CD4-positive, alpha-beta memory T cell (primary cell): ENCODE results near the gene SPDYC. TPM values are rescaled to one million over a fixed set of nuclear protein-coding genes. Genes with fewer than 3 reads are reported as not detected.
A peak's percentile ranks its signal among the peaks of the same experiment; 100 is the strongest.

Source experiments
- CTCF ChIA-PET: fragments of 350-600 bp; sonication (Branson Sonifier 250); formaldehyde crosslinking; loops from one replicate; lab custom pipeline; 2021; ENCODE audit warnings: inconsistent platforms; ENCODE audit not compliant: partially characterized antibody; lab: Charles Lee
- POLR2A ChIA-PET: fragments of 350-600 bp; sonication (Branson Sonifier 250); formaldehyde crosslinking; loops from one replicate; lab custom pipeline; 2021; ENCODE audit not compliant: partially characterized antibody; lab: Charles Lee
- DNase-seq, 5 donors: peaks; one replicate each; pipeline versions ENCODE4 v3.0.0 to v3.0.0-alpha.2; 2020 to 2022; ENCODE audit warnings: mixed read lengths in 1 of 5
- H3K27ac ChIP-seq: one replicate; pipeline ENCODE4 v1.7.0; 2013; ENCODE audit warnings: low read depth, low read length
- H3K27me3 ChIP-seq: 2 replicates; pipeline ENCODE4 v1.7.0; 2013; ENCODE audit warnings: mild to moderate bottlenecking, low read length, moderate library complexity; ENCODE audit not compliant: insufficient read depth
- H3K36me3 ChIP-seq: 2 replicates; pipeline ENCODE4 v1.7.0; 2013; ENCODE audit warnings: mild to moderate bottlenecking, low read length, moderate library complexity; ENCODE audit not compliant: insufficient read depth
- H3K4me1 ChIP-seq: 2 replicates; pipeline ENCODE4 v1.7.0; 2013; ENCODE audit warnings: mild to moderate bottlenecking, low read length, moderate library complexity; ENCODE audit not compliant: insufficient read depth
- H3K4me3 ChIP-seq, 2 donors: one replicate each; pipeline ENCODE4 v1.7.0; 2013; ENCODE audit warnings: low read length in 2 of 2, mild to moderate bottlenecking in 1 of 2
- H3K9me3 ChIP-seq, 2 donors: one replicate each; pipeline ENCODE4 v1.7.0; 2013; ENCODE audit warnings: low read length in 2 of 2, control low read depth in 1 of 2; ENCODE audit not compliant: control insufficient read depth in 1 of 2
- H3K27ac Mint-ChIP-seq, 7 donors: one replicate each; pipeline ENCODE4 v1.8.0; 2020 to 2021; ENCODE audit warnings: mixed read lengths in 7 of 7, mild to moderate bottlenecking in 6 of 7, inconsistent platforms in 3 of 7, moderate library complexity in 3 of 7
- H3K27me3 Mint-ChIP-seq, 2 donors: one replicate each; pipeline ENCODE4 v1.8.0; 2020 to 2021; ENCODE audit warnings: mixed read lengths in 2 of 2
- H3K36me3 Mint-ChIP-seq, 2 donors: one replicate each; pipeline ENCODE4 v1.8.0; 2020 to 2021; ENCODE audit warnings: mixed read lengths in 2 of 2, inconsistent platforms in 1 of 2, mild to moderate bottlenecking in 1 of 2
- H3K4me1 Mint-ChIP-seq, 4 donors: one replicate each; pipeline ENCODE4 v1.8.0; 2020 to 2021; ENCODE audit warnings: mixed read lengths in 4 of 4, mild to moderate bottlenecking in 1 of 4
- H3K4me3 Mint-ChIP-seq, 8 donors: one replicate each; pipeline ENCODE4 v1.8.0; 2020 to 2021; ENCODE audit warnings: mixed read lengths in 8 of 8, mild to moderate bottlenecking in 7 of 8, moderate library complexity in 6 of 8, inconsistent platforms in 3 of 8
- H3K9me3 Mint-ChIP-seq, 8 donors: one replicate each; pipeline ENCODE4 v1.8.0; 2020 to 2021; ENCODE audit warnings: mixed read lengths in 8 of 8, mild to moderate bottlenecking in 5 of 8, inconsistent platforms in 3 of 8, moderate library complexity in 1 of 8
- intact Hi-C: fragments of 100-400 bp; cut with micrococcal nuclease; formaldehyde crosslinking; loops from one replicate; pipeline ENCODE4 v1.15.1; 2023
- polyA plus RNA-seq, 2 donors: library from polyadenylated mRNA; unstranded; fragments of 300-500 nt; fragmentation: Illumina TruSeq; gene quantifications; one replicate each; pipeline ENCODE4 v1.2.3, GENCODE V29; 2021
- total RNA-seq, 2 experiments: library from RNA; stranded (reverse); gene quantifications; one replicate each; pipeline ENCODE4 v1.2.3, GENCODE V29; 2021

Gene SPDYC
- total and polyA plus RNA-seq, 4 experiments from 2014 or later: not detected

GRCh38 chr11:65133724-65134123, 36.3 kb upstream of the SPDYC start:
- peak in 2 of 5 donors; percentile 21 to 42 for DNase-seq
- Histone ChIP-seq H3K4me1 (peaks cover 30% of the 10 kb centered on the region), H3K27ac (peak overlapping the region; percentile 99), H3K9me3 (no peaks in the 10 kb centered on the region), H3K36me3 (peaks cover 39% of the 10 kb centered on the region), H3K27me3 (no peaks in the 10 kb centered on the region), H3K4me3 (peak overlapping the region; percentile 68 to 99)
- peak overlapping the region; percentile 99 to 100 (median 100) for H3K27ac Mint-ChIP-seq
- intact Hi-C loops: loop anchor here (1.0 to 10.0 kb wide), 4 partner anchors 11 to 721 kb away; partner anchors contain the start of genes CAPN1, CFL1, FAU and MRPL49
- peaks cover 0 to 5% (median 0%) of the 10 kb centered on the region in 8 donors for H3K9me3 Mint-ChIP-seq
- H3K36me3 Mint-ChIP-seq: peaks cover 5 to 50% of the 10 kb centered on the region in 2 donors
- peak overlapping the region; percentile 97 to 100 (median 98) for H3K4me3 Mint-ChIP-seq
- POLR2A ChIA-PET: interaction anchor here (0.8 to 7.5 kb wide), 14 partner anchors 13 to 1985 kb away, joined by 3 to 251 read pairs (median 9); partner anchors contain the start of genes ATG2A, CAPN1, FAU and KDM2A
- peaks cover 23 to 48% (median 33%) of the 10 kb centered on the region in 4 donors for H3K4me1 Mint-ChIP-seq
- CTCF ChIA-PET: interaction anchor here (1.3 to 2.5 kb wide), 3 partner anchors 21 to 56 kb away, joined by 3 to 11 read pairs (median 4); partner anchors contain the start of genes CAPN1 and TM7SF2
- no peaks in the 10 kb centered on the region for H3K27me3 Mint-ChIP-seq

DNA sequence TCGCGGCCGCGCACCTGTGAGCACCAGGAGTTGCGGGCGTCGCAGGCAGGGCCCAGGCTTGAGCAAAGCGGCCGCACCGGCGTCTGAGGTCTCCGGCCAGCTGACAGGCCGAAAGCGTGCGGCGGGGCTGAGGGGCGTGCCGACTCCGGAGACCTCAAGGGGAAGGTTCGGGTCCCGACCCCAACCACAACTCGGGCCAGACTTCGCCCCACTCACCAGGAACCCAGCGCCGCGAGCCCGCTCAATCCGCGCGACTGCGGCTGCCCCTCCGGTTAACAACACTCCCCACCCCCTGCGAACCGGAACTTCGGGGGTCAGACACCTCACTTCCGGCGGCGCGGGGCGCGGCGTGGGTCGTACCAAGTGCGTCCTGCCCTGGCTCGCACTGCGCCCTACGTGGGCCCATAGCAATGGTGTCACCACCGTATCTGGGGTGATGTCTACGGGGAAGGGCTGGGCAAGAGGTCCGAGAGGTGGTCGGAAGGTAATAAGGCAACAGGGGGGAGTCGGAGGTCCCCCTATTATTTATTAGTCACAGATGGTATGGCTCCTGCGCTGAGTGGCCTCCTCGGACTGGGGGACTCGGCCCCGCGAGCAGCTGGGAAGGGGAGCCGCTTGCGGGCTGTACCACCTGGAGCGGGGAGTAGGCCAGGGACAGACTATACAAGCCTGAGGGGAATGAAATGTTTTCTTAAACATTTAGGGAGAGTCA, 35.6 kb upstream of the SPDYC start, which contains the start of gene SYVN1:
SYVN1 (minus strand) TSS at position 280 of the 712 bp plus-strand sequence. CDS start 918 bp downstream, outside the sequence.
- Mint-ChIP-seq H3K4me3 (peak within 1 kb of the TSS; percentile 97 to 100 (median 98)), H3K9me3 (peaks cover 0 to 5% (median 0%) of the 10 kb centered on the region in 8 donors), H3K36me3 (peaks cover 5 to 43% of the 10 kb centered on the region in 2 donors), H3K27ac (peak within 1 kb of the TSS; percentile 99 to 100 (median 100)), H3K27me3 (no peaks in the 10 kb centered on the region), H3K4me1 (peaks cover 23 to 48% (median 33%) of the 10 kb centered on the region in 4 donors)
- ChIA-PET CTCF (interaction anchor here (1.3 to 3.5 kb wide), 8 partner anchors 13 to 195 kb away, joined by 3 to 23 read pairs (median 4); partner anchors contain the start of genes CAPN1, FAU, MRPL49 and TM7SF2), POLR2A (interaction anchor here (0.7 to 7.5 kb wide), 34 partner anchors 10 to 1985 kb away, joined by 3 to 251 read pairs (median 4); partner anchors contain the start of genes ARL2, ATG2A, CAPN1 and CDC42EP2)
- peak within 1 kb of the TSS; percentile 99 for H3K27ac ChIP-seq
- H3K4me3 ChIP-seq: peak within 1 kb of the TSS; percentile 68 to 99
- H3K9me3 ChIP-seq: no peaks in the 10 kb centered on the region
- no peaks in the 10 kb centered on the region for H3K27me3 ChIP-seq
- H3K4me1 ChIP-seq: peaks cover 30% of the 10 kb centered on the region
- intact Hi-C loops: loop anchor here (1.0 to 10.0 kb wide), 4 partner anchors 12 to 720 kb away; partner anchors contain the start of genes CAPN1, CFL1, FAU and MRPL49
- peak; percentile 92 to 95 (median 93) for DNase-seq
- peaks cover 34% of the 10 kb centered on the region for H3K36me3 ChIP-seq

- ChIA-PET CTCF (interaction anchor here (1.3 to 3.5 kb wide), 8 partner anchors 13 to 194 kb away, joined by 3 to 23 read pairs (median 4); partner anchors contain the start of genes CAPN1, FAU, MRPL49 and TM7SF2), POLR2A (interaction anchor here (0.6 to 7.5 kb wide), 34 partner anchors 9 to 1154 kb away, joined by 3 to 251 read pairs (median 5); partner anchors contain the start of genes ARL2, CAPN1, CDC42EP2 and DPF2)
- H3K36me3 Mint-ChIP-seq: peaks cover 5 to 40% of the 10 kb centered on the region in 2 donors
- DNase-seq: peak; percentile 89 to 95 (median 92)
- H3K4me1 Mint-ChIP-seq: peaks cover 23 to 48% (median 33%) of the 10 kb centered on the region in 4 donors
- peak overlapping the region; percentile 97 to 100 (median 98) for H3K4me3 Mint-ChIP-seq
- Histone ChIP-seq H3K27ac (peak overlapping the region; percentile 99), H3K4me3 (peak overlapping the region; percentile 68 to 99), H3K27me3 (no peaks in the 10 kb centered on the region), H3K36me3 (peaks cover 27% of the 10 kb centered on the region), H3K4me1 (peaks cover 30% of the 10 kb centered on the region), H3K9me3 (no peaks in the 10 kb centered on the region)
- H3K27me3 Mint-ChIP-seq: peaks cover 0 to 2% of the 10 kb centered on the region in 2 donors
- peaks cover 0 to 5% (median 0%) of the 10 kb centered on the region in 8 donors for H3K9me3 Mint-ChIP-seq
- H3K27ac Mint-ChIP-seq: peak overlapping the region; percentile 99 to 100 (median 100)
- intact Hi-C loops: loop anchor here (1.0 to 10.0 kb wide), 4 partner anchors 13 to 720 kb away; partner anchors contain the start of genes CAPN1, CFL1, FAU and MRPL49
Measured at GRCh38 chr11:65134952-65135632, 34.9 kb upstream of the SPDYC start.

DNA sequence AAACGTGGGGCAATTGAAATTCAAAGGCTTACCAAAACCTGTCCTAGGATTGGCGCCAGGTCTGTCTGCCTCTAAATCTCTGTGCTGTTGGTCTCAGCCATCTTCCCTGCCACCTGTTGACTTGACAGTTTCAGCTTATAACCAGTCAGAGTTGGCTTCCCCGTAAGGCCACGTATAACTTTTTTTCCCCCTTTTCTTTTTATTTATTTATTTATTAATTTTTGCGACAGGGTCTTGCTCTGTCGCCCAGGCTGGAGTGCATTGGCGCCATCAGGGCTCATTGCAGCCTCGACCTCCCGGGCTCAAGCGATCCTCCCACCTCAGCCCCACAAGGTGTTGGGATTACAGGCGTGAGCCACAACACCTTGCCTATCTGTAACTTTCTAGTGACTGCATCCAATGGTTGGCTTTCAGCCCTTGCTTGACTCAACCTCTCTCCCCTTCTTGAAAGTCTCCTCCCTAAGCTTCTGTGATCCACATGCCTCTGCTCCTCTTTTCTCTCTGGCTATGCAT, 34.3 kb upstream of the SPDYC start:
- Histone ChIP-seq H3K4me3 (peak overlapping the region; percentile 68 to 99), H3K4me1 (peaks cover 30% of the 10 kb centered on the region), H3K9me3 (no peaks in the 10 kb centered on the region), H3K27me3 (no peaks in the 10 kb centered on the region), H3K27ac (peak overlapping the region; percentile 99), H3K36me3 (peaks cover 22% of the 10 kb centered on the region)
- H3K27me3 Mint-ChIP-seq: peaks cover 0 to 2% of the 10 kb centered on the region in 2 donors
- ChIA-PET POLR2A (interaction anchor here (0.6 to 7.5 kb wide), 26 partner anchors 9 to 1153 kb away, joined by 3 to 251 read pairs (median 6); partner anchors contain the start of genes CAPN1, CDC42EP2, FAU and MALAT1), CTCF (interaction anchor here (1.3 to 3.5 kb wide), 6 partner anchors 14 to 194 kb away, joined by 3 to 23 read pairs (median 7); partner anchors contain the start of genes FAU, MRPL49, TM7SF2 and ZNHIT2)
- no peak for DNase-seq
- H3K9me3 Mint-ChIP-seq: peaks cover 0 to 5% (median 0%) of the 10 kb centered on the region in 8 donors
- peaks cover 5 to 37% of the 10 kb centered on the region in 2 donors for H3K36me3 Mint-ChIP-seq
- H3K4me1 Mint-ChIP-seq: peaks cover 23 to 48% (median 33%) of the 10 kb centered on the region in 4 donors
- peak overlapping the region; percentile 97 to 100 (median 98) for H3K4me3 Mint-ChIP-seq
- H3K27ac Mint-ChIP-seq: peak overlapping the region; percentile 99 to 100 (median 100)
- intact Hi-C loops: loop anchor here (10.0 kb wide), 1 partner anchor 719 kb away; the partner anchor contains the start of gene CFL1

DNA sequence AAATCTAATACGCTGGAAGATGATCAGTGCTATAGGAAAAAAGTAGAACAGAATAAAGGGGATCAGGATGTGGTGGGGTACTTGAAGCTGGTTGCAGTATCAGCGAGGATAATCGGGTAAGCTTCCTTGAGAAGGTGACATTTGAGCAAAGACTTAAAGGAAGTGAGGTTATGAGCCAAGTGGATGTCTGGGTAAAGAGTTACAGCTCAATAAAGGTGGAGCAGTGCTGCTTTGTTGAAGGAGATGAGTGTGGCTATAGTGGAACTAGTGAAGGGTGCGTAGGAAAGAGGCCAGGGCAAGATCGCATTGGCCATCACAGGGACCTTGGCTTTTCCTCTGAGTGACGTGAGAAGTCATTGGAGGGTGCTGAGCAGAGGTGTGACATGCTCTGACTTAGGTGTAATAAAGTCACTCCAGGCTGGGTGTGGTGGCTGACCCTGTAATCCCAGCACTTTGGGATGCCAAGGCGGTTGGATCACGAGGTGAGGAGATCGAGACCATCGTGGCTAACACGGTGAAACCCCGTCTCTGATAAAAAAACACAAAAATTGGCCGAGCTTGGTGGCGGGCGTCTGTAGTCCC, 33.4 kb upstream of the SPDYC start:
- DNase-seq: no peak
- peaks cover 23 to 48% (median 33%) of the 10 kb centered on the region in 4 donors for H3K4me1 Mint-ChIP-seq
- Histone ChIP-seq H3K27me3 (no peaks in the 10 kb centered on the region), H3K9me3 (no peaks in the 10 kb centered on the region), H3K4me3 (no peak overlapping the region), H3K4me1 (peaks cover 30% of the 10 kb centered on the region), H3K27ac (peak overlapping the region; percentile 99), H3K36me3 (peaks cover 12% of the 10 kb centered on the region)
- peak overlapping the region in 4 of 8 donors; percentile 71 to 82 (median 74) for H3K4me3 Mint-ChIP-seq
- H3K27ac Mint-ChIP-seq: peak overlapping the region; percentile 66 to 100 (median 96)
- intact Hi-C loops: loop anchor here (10.0 kb wide), 1 partner anchor 718 kb away; the partner anchor contains the start of gene CFL1
- H3K9me3 Mint-ChIP-seq: no peaks in the 10 kb centered on the region
- ChIA-PET POLR2A (interaction anchor here (1.9 to 7.5 kb wide), 3 partner anchors 15 to 358 kb away, joined by 11 to 251 read pairs (median 45); partner anchors contain the start of genes CAPN1, FAU, MRPL49 and SF1), CTCF (interaction anchor here (1.3 to 3.5 kb wide), 3 partner anchors 15 to 178 kb away, joined by 3 to 23 read pairs (median 9); partner anchors contain the start of genes CDC42EP2, FAU, MRPL49 and ZNHIT2)
- H3K27me3 Mint-ChIP-seq: peaks cover 0 to 2% of the 10 kb centered on the region in 2 donors
- H3K36me3 Mint-ChIP-seq: peaks cover 0 to 31% of the 10 kb centered on the region in 2 donors
